HG02763 (cell line): ENCODE results near the gene SARS2.

Experiments
- ATAC-seq: cut with Tn5 transposase; IDR thresholded peaks from one replicate; pipeline ENCODE4 v1.9.1; 2021; ENCODE audit warnings: mild to moderate bottlenecking, moderate library complexity; ENCODE audit not compliant: unreplicated experiment

SARS2 gene

DNA sequence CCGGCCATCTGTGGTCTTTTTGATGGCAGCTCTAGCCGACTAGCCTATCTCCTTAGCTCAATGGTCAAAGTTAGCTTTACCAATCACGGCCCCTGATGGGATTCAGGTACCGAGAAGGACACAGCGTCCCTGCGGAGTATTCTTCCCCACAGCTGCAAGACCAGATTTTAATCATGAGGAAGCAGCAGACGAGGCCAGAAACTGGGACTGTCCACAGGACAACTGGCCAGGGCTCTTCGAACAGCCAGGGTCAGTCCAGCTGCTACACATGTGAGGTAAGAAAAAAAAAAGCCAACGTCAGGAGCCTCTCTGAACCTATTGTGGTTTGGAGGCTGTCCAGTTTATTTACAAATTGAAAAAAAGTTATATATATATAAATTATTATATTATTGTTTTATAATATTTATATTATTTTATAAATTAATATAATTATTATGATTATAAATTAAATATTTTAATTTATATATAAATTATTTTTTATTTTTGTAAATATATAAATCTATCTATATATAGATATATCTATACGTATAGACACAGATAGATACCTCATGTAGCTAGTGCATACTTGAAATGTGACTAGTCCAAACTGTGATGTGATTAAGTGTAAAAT, 63.3 kb downstream of the SARS2 start:
- no peak for ATAC-seq
